ENCODE measurements around the gene ITM2B. TPM values are rescaled to one million over a fixed set of nuclear protein-coding genes. Genes with fewer than 3 reads are reported as not detected.

ITM2B gene
- total RNA-seq, result 100 to 1,000 TPM; 114 to 167 TPM
- 100 to 1,000 TPM; 237 to 379 TPM for polyA plus RNA-seq

- H3K4me3 ChIP-seq (ENCODE audit: low read depth in 1 of 3, low read length in 3 of 3), result peak within 1 kb of the TSS; percentile 82 to 98 (median 94)
- peak; percentile 87 for DNase-seq (ENCODE audit: low spot score)
- peaks cover 5 to 36% (median 29%) of the 10 kb centered on the region in 4 donors for H3K4me1 ChIP-seq (ENCODE audit: control insufficient read depth in 4 of 4, insufficient read depth in 4 of 4, low read length in 3 of 4)
- WGBS, result under 1% methylated on average over 94 of the region's 94 CpGs
- TF ChIP-seq FOXA2 (IDR thresholded peaks at IDR 0.05), result no peak
- TF ChIP-seq GABPA (IDR thresholded peaks at IDR 0.05 in 1 of 2, conservative IDR thresholded peaks at IDR 0.05 in 1 of 2), result no peak
- no peak for TF ChIP-seq SP1 (IDR thresholded peaks at IDR 0.05)
- peak; percentile 8 to 30 for TF ChIP-seq RAD21 (IDR thresholded peaks at IDR 0.05)
- TF ChIP-seq JUND (IDR thresholded peaks at IDR 0.05), result no peak
- TF ChIP-seq, protein P1, sequence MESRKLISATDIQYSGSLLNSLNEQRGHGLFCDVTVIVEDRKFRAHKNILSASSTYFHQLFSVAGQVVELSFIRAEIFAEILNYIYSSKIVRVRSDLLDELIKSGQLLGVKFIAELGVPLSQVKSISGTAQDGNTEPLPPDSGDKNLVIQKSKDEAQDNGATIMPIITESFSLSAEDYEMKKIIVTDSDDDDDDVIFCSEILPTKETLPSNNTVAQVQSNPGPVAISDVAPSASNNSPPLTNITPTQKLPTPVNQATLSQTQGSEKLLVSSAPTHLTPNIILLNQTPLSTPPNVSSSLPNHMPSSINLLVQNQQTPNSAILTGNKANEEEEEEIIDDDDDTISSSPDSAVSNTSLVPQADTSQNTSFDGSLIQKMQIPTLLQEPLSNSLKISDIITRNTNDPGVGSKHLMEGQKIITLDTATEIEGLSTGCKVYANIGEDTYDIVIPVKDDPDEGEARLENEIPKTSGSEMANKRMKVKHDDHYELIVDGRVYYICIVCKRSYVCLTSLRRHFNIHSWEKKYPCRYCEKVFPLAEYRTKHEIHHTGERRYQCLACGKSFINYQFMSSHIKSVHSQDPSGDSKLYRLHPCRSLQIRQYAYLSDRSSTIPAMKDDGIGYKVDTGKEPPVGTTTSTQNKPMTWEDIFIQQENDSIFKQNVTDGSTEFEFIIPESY (IDR thresholded peaks at IDR 0.05), result peak; percentile 70
- peak; percentile 37 for TF ChIP-seq CTCF (IDR thresholded peaks at IDR 0.05; ENCODE audit: low read depth, low read length, missing input control)
- TF ChIP-seq YY1 (IDR thresholded peaks at IDR 0.05), result peak; percentile 97
- TF ChIP-seq TAF1 (conservative IDR thresholded peaks at IDR 0.05), result no peak
- TF ChIP-seq REST (IDR thresholded peaks at IDR 0.05), result peak; percentile 48
- TF ChIP-seq HNF4G (IDR thresholded peaks at IDR 0.05), result no peak
- no peak for TF ChIP-seq RXRA (IDR thresholded peaks at IDR 0.05)
- TF ChIP-seq FOXA1 (IDR thresholded peaks at IDR 0.05), result no peak
- TF ChIP-seq EGR1 (IDR thresholded peaks at IDR 0.05; ENCODE audit: low read depth in 2 of 2), result no peak
- no peak for TF ChIP-seq NR2F2 (IDR thresholded peaks at IDR 0.05)
- TF ChIP-seq, protein P2, sequence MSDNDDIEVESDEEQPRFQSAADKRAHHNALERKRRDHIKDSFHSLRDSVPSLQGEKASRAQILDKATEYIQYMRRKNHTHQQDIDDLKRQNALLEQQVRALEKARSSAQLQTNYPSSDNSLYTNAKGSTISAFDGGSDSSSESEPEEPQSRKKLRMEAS (IDR thresholded peaks at IDR 0.05), result no peak
- TF ChIP-seq, protein P3, sequence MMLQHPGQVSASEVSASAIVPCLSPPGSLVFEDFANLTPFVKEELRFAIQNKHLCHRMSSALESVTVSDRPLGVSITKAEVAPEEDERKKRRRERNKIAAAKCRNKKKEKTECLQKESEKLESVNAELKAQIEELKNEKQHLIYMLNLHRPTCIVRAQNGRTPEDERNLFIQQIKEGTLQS (IDR thresholded peaks at IDR 0.05), result no peak
- no peak for TF ChIP-seq HNF4A (conservative IDR thresholded peaks at IDR 0.05)
- H3K9ac ChIP-seq (ENCODE audit: low read depth in 1 of 2, low read length in 2 of 2), result peak within 1 kb of the TSS; percentile 100
- no peaks in the 10 kb centered on the region for H3K9me3 ChIP-seq (ENCODE audit: control insufficient read depth in 4 of 4, low read length in 3 of 4)
- no peaks in the 10 kb centered on the region for H3K27me3 ChIP-seq (ENCODE audit: control insufficient read depth in 4 of 4, insufficient read depth in 4 of 4, low read length in 3 of 4)
- H3K27ac ChIP-seq (ENCODE audit: low read depth in 1 of 2, low read length in 2 of 2), result peak within 1 kb of the TSS; percentile 98 to 99
- H3K36me3 ChIP-seq (ENCODE audit: control insufficient read depth in 4 of 4, insufficient read depth in 3 of 4, low read depth in 1 of 4, low read length in 3 of 4), result no peaks in the 10 kb centered on the region
Measured at GRCh38 chr13:48233046-48233888, at the start of gene ITM2B. Gene ITM2B, plus strand, starts transcription at chr13:48233206. Its CDS starts 155 bp downstream, at chr13:48233361.
